HCT116 (cell line): ENCODE data around the gene VMAC.

Experiments
- CBX3 ChIP-seq: IDR thresholded peaks from 2 replicates; pipeline ENCODE4 v1.6.1; 2012; ENCODE audit warnings: low read depth
- CEBPB ChIP-seq: IDR thresholded peaks from 2 replicates; pipeline ENCODE4 v1.6.1; 2012; ENCODE audit warnings: low read depth
- EZH2 ChIP-seq: fragments of 200-600 bp; sonication (generic); IDR thresholded peaks from 2 replicates; pipeline ENCODE4 v1.6.1; 2017; ENCODE audit warnings: antibody characterized with exemption, mixed run types
- JUND ChIP-seq: IDR thresholded peaks from 2 replicates; pipeline ENCODE4 v1.6.1; 2012
- POLR2A ChIP-seq: IDR thresholded peaks from 2 replicates; pipeline ENCODE4 v1.7.0; 2011; ENCODE audit warnings: borderline replicate concordance; ENCODE audit not compliant: insufficient read depth, insufficient read length; ENCODE audit errors: extremely low read depth
- RAD21 ChIP-seq: IDR thresholded peaks from 2 replicates; pipeline ENCODE4 v1.6.1; 2012; ENCODE audit warnings: low read depth, mild to moderate bottlenecking
- SIN3A ChIP-seq: IDR thresholded peaks from 2 replicates; pipeline ENCODE4 v1.6.1; 2012; ENCODE audit warnings: low read depth
- SP1 ChIP-seq: IDR thresholded peaks from 2 replicates; pipeline ENCODE4 v1.6.1; 2012; ENCODE audit warnings: low read depth
- SRF ChIP-seq: IDR thresholded peaks from 2 replicates; pipeline ENCODE4 v1.6.1; 2012; ENCODE audit warnings: low read depth
- TCF7L2 ChIP-seq: IDR thresholded peaks from 2 replicates; pipeline ENCODE4 v1.7.0; 2011; ENCODE audit warnings: borderline replicate concordance, inconsistent platforms; ENCODE audit not compliant: insufficient read depth, insufficient read length; ENCODE audit errors: extremely low read depth
- ZNF274 ChIP-seq: fragments of 200-500 bp; sonication (Bioruptor generic); IDR thresholded peaks from 2 replicates; pipeline ENCODE4 v1.6.1; 2014; ENCODE audit warnings: mild to moderate bottlenecking, low read depth, low read length, inconsistent platforms
- TF ChIP-seq, protein P1 (sequence below), 3 experiments: fragments of 200-600 bp in 1 of 3; sonication (generic) in 1 of 3; IDR thresholded peaks in 2 of 3; conservative IDR thresholded peaks in 1 of 3; 2 replicates each; pipeline ENCODE4 v1.5.1; 2012 to 2017; ENCODE audit warnings: low read depth in 2 of 3, low read length in 2 of 3, antibody characterized with exemption in 1 of 3, borderline replicate concordance in 1 of 3, control low read depth in 1 of 3, mild to moderate bottlenecking in 1 of 3, mixed read lengths in 1 of 3, mixed run types in 1 of 3, moderate library complexity in 1 of 3; ENCODE audit not compliant: insufficient read depth in 1 of 3
- TF ChIP-seq, protein P2 (sequence below): IDR thresholded peaks from 2 replicates; pipeline ENCODE4 v1.6.1; 2012
- TF ChIP-seq, protein P3 (sequence below): IDR thresholded peaks from 2 replicates; pipeline ENCODE4 v1.6.1; 2012; ENCODE audit warnings: low read depth

DNA sequence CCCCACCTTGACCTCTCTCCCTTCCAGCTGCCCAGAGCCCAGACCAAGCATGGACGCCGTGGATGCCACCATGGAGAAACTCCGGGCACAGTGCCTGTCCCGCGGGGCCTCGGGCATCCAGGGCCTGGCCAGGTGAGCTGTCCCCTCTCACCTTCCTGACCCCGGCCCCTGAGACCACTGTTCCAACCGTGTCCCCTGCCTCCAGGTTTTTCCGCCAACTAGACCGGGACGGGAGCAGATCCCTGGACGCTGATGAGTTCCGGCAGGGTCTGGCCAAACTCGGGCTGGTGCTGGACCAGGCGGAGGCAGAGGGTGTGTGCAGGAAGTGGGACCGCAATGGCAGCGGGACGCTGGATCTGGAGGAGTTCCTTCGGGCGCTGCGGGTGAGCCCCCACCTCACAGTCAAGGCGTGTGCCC lies 9.7 kb downstream of the VMAC start:
- TF ChIP-seq SIN3A (no peak), POLR2A (no peak), CBX3 (no peak), TCF7L2 (no peak), EZH2 (no peak), JUND (no peak), RAD21 (no peak), ZNF274 (no peak), CEBPB (no peak), SRF (no peak), SP1 (no peak)
- TF ChIP-seq, protein P1, sequence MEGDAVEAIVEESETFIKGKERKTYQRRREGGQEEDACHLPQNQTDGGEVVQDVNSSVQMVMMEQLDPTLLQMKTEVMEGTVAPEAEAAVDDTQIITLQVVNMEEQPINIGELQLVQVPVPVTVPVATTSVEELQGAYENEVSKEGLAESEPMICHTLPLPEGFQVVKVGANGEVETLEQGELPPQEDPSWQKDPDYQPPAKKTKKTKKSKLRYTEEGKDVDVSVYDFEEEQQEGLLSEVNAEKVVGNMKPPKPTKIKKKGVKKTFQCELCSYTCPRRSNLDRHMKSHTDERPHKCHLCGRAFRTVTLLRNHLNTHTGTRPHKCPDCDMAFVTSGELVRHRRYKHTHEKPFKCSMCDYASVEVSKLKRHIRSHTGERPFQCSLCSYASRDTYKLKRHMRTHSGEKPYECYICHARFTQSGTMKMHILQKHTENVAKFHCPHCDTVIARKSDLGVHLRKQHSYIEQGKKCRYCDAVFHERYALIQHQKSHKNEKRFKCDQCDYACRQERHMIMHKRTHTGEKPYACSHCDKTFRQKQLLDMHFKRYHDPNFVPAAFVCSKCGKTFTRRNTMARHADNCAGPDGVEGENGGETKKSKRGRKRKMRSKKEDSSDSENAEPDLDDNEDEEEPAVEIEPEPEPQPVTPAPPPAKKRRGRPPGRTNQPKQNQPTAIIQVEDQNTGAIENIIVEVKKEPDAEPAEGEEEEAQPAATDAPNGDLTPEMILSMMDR (IDR thresholded peaks at IDR 0.05 in 2 of 3, conservative IDR thresholded peaks at IDR 0.05 in 1 of 3; ENCODE audit: borderline replicate concordance in 1 of 3, insufficient read depth in 1 of 3, low read depth in 2 of 3, low read length in 2 of 3), result no peak
- TF ChIP-seq, protein P2, sequence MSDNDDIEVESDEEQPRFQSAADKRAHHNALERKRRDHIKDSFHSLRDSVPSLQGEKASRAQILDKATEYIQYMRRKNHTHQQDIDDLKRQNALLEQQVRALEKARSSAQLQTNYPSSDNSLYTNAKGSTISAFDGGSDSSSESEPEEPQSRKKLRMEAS, result no peak
- TF ChIP-seq, protein P3, sequence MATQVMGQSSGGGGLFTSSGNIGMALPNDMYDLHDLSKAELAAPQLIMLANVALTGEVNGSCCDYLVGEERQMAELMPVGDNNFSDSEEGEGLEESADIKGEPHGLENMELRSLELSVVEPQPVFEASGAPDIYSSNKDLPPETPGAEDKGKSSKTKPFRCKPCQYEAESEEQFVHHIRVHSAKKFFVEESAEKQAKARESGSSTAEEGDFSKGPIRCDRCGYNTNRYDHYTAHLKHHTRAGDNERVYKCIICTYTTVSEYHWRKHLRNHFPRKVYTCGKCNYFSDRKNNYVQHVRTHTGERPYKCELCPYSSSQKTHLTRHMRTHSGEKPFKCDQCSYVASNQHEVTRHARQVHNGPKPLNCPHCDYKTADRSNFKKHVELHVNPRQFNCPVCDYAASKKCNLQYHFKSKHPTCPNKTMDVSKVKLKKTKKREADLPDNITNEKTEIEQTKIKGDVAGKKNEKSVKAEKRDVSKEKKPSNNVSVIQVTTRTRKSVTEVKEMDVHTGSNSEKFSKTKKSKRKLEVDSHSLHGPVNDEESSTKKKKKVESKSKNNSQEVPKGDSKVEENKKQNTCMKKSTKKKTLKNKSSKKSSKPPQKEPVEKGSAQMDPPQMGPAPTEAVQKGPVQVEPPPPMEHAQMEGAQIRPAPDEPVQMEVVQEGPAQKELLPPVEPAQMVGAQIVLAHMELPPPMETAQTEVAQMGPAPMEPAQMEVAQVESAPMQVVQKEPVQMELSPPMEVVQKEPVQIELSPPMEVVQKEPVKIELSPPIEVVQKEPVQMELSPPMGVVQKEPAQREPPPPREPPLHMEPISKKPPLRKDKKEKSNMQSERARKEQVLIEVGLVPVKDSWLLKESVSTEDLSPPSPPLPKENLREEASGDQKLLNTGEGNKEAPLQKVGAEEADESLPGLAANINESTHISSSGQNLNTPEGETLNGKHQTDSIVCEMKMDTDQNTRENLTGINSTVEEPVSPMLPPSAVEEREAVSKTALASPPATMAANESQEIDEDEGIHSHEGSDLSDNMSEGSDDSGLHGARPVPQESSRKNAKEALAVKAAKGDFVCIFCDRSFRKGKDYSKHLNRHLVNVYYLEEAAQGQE, result no peak
